HCT116 (cell line): ENCODE measurements around the gene LRRC4C. TPM values are rescaled to one million over a fixed set of nuclear protein-coding genes. Genes with fewer than 3 reads are reported as not detected.

Experiments
- ATAC-seq: fragments of 200-7000 bp; cut with Tn5 transposase; 2 replicates; pipeline ENCODE4 v1.9.1; 2020; ENCODE audit warnings: mild to moderate bottlenecking, moderate library complexity
- BruUV-seq: library from RNA; stranded (reverse); fragments of 400-500 nt; replicated peaks from 2 replicates; lab custom pipeline; 2021; lab: Mats Ljungman, UMichigan
- CTCF ChIA-PET: fragments of 300-600 bp; sonication (Branson Sonifier 250); formaldehyde crosslinking; loops from one replicate; lab custom pipeline; 2021; ENCODE audit warnings: antibody characterized with exemption; lab: Charles Lee
- POLR2A ChIA-PET: fragments of 300-600, 350-600 bp; sonication (Branson Sonifier 250); formaldehyde crosslinking; loops from one replicate; lab custom pipeline; 2021; ENCODE audit warnings: antibody characterized with exemption; lab: Charles Lee
- RAD21 ChIA-PET, 2 experiments: fragments of 300-600 bp; sonication (Branson Sonifier 250); formaldehyde crosslinking; loops; one replicate each; lab custom pipeline; 2023; ENCODE audit warnings: low total read pairs in 2 of 2; ENCODE audit not compliant: uncharacterized antibody in 2 of 2, unreplicated experiment in 2 of 2, low non-redundant PET in 1 of 2; lab: Charles Lee
- DNase-seq: peaks from one replicate; pipeline ENCODE4 v3.0.0-alpha.2; 2010; ENCODE audit warnings: low read depth, low spot score
- H2AFZ ChIP-seq: fragments of 200-600 bp; shearing (Covaris generic), sonication (generic); 2 replicates; pipeline ENCODE4 v1.6.1; 2017; ENCODE audit warnings: low read depth, mixed run types, mixed read lengths, antibody characterized with exemption, low read length; ENCODE audit not compliant: poor library complexity, severe bottlenecking
- H3K27ac ChIP-seq: 2 replicates; pipeline ENCODE4 v1.5.1; 2012; ENCODE audit warnings: low read depth, low read length
- H3K27me3 ChIP-seq: fragments of 200-600 bp; sonication (generic); 2 replicates; pipeline ENCODE4 v1.6.1; 2016; ENCODE audit warnings: mixed run types, low read length, mixed read lengths; ENCODE audit not compliant: insufficient read depth
- H3K36me3 ChIP-seq, 2 experiments: fragments of 200-500 bp in 1 of 2; fragments of 200-600 bp in 1 of 2; sonication (Bioruptor generic) in 1 of 2; sonication (generic) in 1 of 2; 2 replicates each; pipeline versions ENCODE4 v1.5.1 to v1.6.1; 2014 to 2016; ENCODE audit warnings: low read length in 2 of 2, inconsistent platforms in 1 of 2, mixed read lengths in 1 of 2, mixed run types in 1 of 2; ENCODE audit not compliant: insufficient read depth in 2 of 2, control insufficient read depth in 1 of 2
- H3K4me1 ChIP-seq, 2 experiments: fragments of 200-600 bp in 1 of 2; sonication (generic) in 1 of 2; 2 replicates each; pipeline versions ENCODE4 v1.5.1 to v1.6.1; 2012 to 2017; ENCODE audit warnings: low read length in 2 of 2, inconsistent platforms in 1 of 2, mild to moderate bottlenecking in 1 of 2, mixed read lengths in 1 of 2, mixed run types in 1 of 2, moderate library complexity in 1 of 2; ENCODE audit not compliant: insufficient read depth in 2 of 2, control insufficient read depth in 1 of 2
- H3K4me2 ChIP-seq: fragments of 200-600 bp; sonication (generic); 2 replicates; pipeline ENCODE4 v1.6.1; 2017; ENCODE audit warnings: mixed run types, low read length, mixed read lengths
- H3K4me3 ChIP-seq, 2 experiments: fragments of 200-600 bp in 1 of 2; sonication (generic) in 1 of 2; replicated peaks in 1 of 2; 2 replicates each; pipeline ENCODE4 v1.5.1; 2011 to 2016; ENCODE audit warnings: low read length in 2 of 2, control low read depth in 1 of 2, low read depth in 1 of 2, mild to moderate bottlenecking in 1 of 2, mixed read lengths in 1 of 2, mixed run types in 1 of 2
- H3K79me2 ChIP-seq: fragments of 200-600 bp; sonication (generic); 2 replicates; pipeline ENCODE4 v1.6.1; 2017; ENCODE audit warnings: mild to moderate bottlenecking, mixed run types, low read length, moderate library complexity, mixed read lengths; ENCODE audit not compliant: insufficient read depth
- H3K9ac ChIP-seq: fragments of 200-600 bp; sonication (generic); 2 replicates; pipeline ENCODE4 v1.6.1; 2016; ENCODE audit warnings: low read length, mixed read lengths
- H3K9me2 ChIP-seq: fragments of 200-600 bp; sonication (generic), shearing (Covaris generic); 2 replicates; pipeline ENCODE4 v1.6.1; 2017; ENCODE audit warnings: mixed run types, mild to moderate bottlenecking, moderate library complexity; ENCODE audit not compliant: insufficient read depth
- H3K9me3 ChIP-seq, 2 experiments: fragments of 200-500 bp in 1 of 2; fragments of 200-600 bp in 1 of 2; sonication (Bioruptor generic) in 1 of 2; sonication (generic) in 1 of 2; 2 replicates each; pipeline ENCODE4 v1.6.1; 2014 to 2017; ENCODE audit warnings: low read length in 2 of 2, mixed read lengths in 2 of 2, inconsistent platforms in 1 of 2, low read depth in 1 of 2, mild to moderate bottlenecking in 1 of 2, mixed run types in 1 of 2, moderate library complexity in 1 of 2; ENCODE audit not compliant: control insufficient read depth in 1 of 2, insufficient read depth in 1 of 2
- H4K20me1 ChIP-seq: fragments of 200-600 bp; sonication (generic), shearing (Covaris generic); 2 replicates; pipeline ENCODE4 v1.6.1; 2017; ENCODE audit warnings: mixed run types, mild to moderate bottlenecking, moderate library complexity; ENCODE audit not compliant: insufficient read depth
- CEBPB ChIP-seq: IDR thresholded peaks from 2 replicates; pipeline ENCODE4 v1.6.1; 2012; ENCODE audit warnings: low read depth
- CTCF ChIP-seq, 3 experiments: fragments of 200-600 bp in 1 of 3; sonication (generic) in 1 of 3; IDR thresholded peaks in 2 of 3; conservative IDR thresholded peaks in 1 of 3; 2 replicates each; pipeline ENCODE4 v1.5.1; 2012 to 2017; ENCODE audit warnings: low read depth in 2 of 3, low read length in 2 of 3, antibody characterized with exemption in 1 of 3, borderline replicate concordance in 1 of 3, control low read depth in 1 of 3, mild to moderate bottlenecking in 1 of 3, mixed read lengths in 1 of 3, mixed run types in 1 of 3, moderate library complexity in 1 of 3; ENCODE audit not compliant: insufficient read depth in 1 of 3
- ELF1 ChIP-seq: IDR thresholded peaks from 2 replicates; pipeline ENCODE4 v1.6.1; 2012; ENCODE audit warnings: low read depth, borderline replicate concordance
- EZH2phosphoT487 ChIP-seq: fragments of 200-600 bp; IDR thresholded peaks from 2 replicates; pipeline ENCODE4 v1.6.1; 2018; ENCODE audit warnings: antibody characterized with exemption, borderline replicate concordance
- POLR2A ChIP-seq: IDR thresholded peaks from 2 replicates; pipeline ENCODE4 v1.7.0; 2011; ENCODE audit warnings: borderline replicate concordance; ENCODE audit not compliant: insufficient read depth, insufficient read length; ENCODE audit errors: extremely low read depth
- SP1 ChIP-seq: IDR thresholded peaks from 2 replicates; pipeline ENCODE4 v1.6.1; 2012; ENCODE audit warnings: low read depth
- TCF7L2 ChIP-seq: IDR thresholded peaks from 2 replicates; pipeline ENCODE4 v1.7.0; 2011; ENCODE audit warnings: borderline replicate concordance, inconsistent platforms; ENCODE audit not compliant: insufficient read depth, insufficient read length; ENCODE audit errors: extremely low read depth
- YY1 ChIP-seq: IDR thresholded peaks from 2 replicates; pipeline ENCODE4 v1.6.1; 2011; ENCODE audit warnings: low read length, low read depth, moderate library complexity, mild to moderate bottlenecking; ENCODE audit not compliant: insufficient replicate concordance; ENCODE audit errors: extremely low read depth
- ZBTB33 ChIP-seq: IDR thresholded peaks from 2 replicates; pipeline ENCODE4 v1.6.1; 2011; ENCODE audit warnings: mild to moderate bottlenecking, low read length, moderate library complexity; ENCODE audit not compliant: insufficient replicate concordance; ENCODE audit errors: extremely low read depth
- intact Hi-C: fragments of 100-400 bp; cut with micrococcal nuclease; formaldehyde crosslinking; loops from 2 replicates; pipeline ENCODE4 v1.10.0; 2022
- total RNA-seq: library from RNA; stranded (reverse); gene quantifications from one replicate; pipeline ENCODE4 v1.2.1, GENCODE V29; 2021; ENCODE audit not compliant: unreplicated experiment

The LRRC4C gene
- total RNA-seq, 1 experiment from 2014 or later, result not detected

- intact Hi-C loops, result no loop called here
- no peaks in the 10 kb centered on the region for H3K27me3 ChIP-seq
- CTCF ChIA-PET, result no interaction called here
- H4K20me1 ChIP-seq, result no peaks in the 10 kb centered on the region; the same call in 1 of the 2 replicates
- H3K27ac ChIP-seq, result no peak overlapping the region
- no peak overlapping the region for H2AFZ ChIP-seq
- H3K9me3 ChIP-seq, result peaks cover 3 to 18% of the 10 kb centered on the region in 2 experiments; a peak in 2 of 4 replicates
- POLR2A ChIA-PET, result no interaction called here
- BruUV-seq, result no TSS peak
- H3K4me3 ChIP-seq, result no peak overlapping the region
- no peaks in the 10 kb centered on the region for H3K9me2 ChIP-seq
- ATAC-seq, result no peak
- no peak overlapping the region for H3K4me2 ChIP-seq
- TF ChIP-seq ELF1 (no peak), YY1 (no peak), SP1 (no peak), POLR2A (no peak), EZH2phosphoT487 (no peak), TCF7L2 (no peak), CEBPB (no peak), CTCF (IDR thresholded peaks at IDR 0.05 in 2 of 3, conservative IDR thresholded peaks at IDR 0.05 in 1 of 3; ENCODE audit: borderline replicate concordance in 1 of 3, insufficient read depth in 1 of 3, low read depth in 2 of 3, low read length in 2 of 3) (no peak), ZBTB33 (no peak)
- no peaks in the 10 kb centered on the region for H3K4me1 ChIP-seq
- H3K9ac ChIP-seq, result no peak overlapping the region
- RAD21 ChIA-PET, result no interaction called here
- no peaks in the 10 kb centered on the region for H3K79me2 ChIP-seq
- no peaks in the 10 kb centered on the region for H3K36me3 ChIP-seq
- DNase-seq, result no peak
Observed at GRCh38 chr11:41058138-41058537, 401.3 kb downstream of the LRRC4C start.
